ENCODE measurements around the gene MEGF10.
"Not testable (repeated sequence)": the region's sequence is repeated elsewhere in the genome, so short reads cannot be mapped to it uniquely, and the experiment has no call there.

Gene MEGF10

GRCh38 chr5:127307868-127308267 is 17.3 kb downstream of the MEGF10 start:
- TF ChIP-seq, protein P1, sequence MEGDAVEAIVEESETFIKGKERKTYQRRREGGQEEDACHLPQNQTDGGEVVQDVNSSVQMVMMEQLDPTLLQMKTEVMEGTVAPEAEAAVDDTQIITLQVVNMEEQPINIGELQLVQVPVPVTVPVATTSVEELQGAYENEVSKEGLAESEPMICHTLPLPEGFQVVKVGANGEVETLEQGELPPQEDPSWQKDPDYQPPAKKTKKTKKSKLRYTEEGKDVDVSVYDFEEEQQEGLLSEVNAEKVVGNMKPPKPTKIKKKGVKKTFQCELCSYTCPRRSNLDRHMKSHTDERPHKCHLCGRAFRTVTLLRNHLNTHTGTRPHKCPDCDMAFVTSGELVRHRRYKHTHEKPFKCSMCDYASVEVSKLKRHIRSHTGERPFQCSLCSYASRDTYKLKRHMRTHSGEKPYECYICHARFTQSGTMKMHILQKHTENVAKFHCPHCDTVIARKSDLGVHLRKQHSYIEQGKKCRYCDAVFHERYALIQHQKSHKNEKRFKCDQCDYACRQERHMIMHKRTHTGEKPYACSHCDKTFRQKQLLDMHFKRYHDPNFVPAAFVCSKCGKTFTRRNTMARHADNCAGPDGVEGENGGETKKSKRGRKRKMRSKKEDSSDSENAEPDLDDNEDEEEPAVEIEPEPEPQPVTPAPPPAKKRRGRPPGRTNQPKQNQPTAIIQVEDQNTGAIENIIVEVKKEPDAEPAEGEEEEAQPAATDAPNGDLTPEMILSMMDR (conservative IDR thresholded peaks at IDR 0.05; ENCODE audit: low read depth, low read length) = no peak
- DNase-seq (ENCODE audit: low read depth) = no peak
- no peak overlapping the region for H3K4me3 ChIP-seq (ENCODE audit: low read depth, low read length)

GRCh38 chr5:127308325-127308724 is 17.7 kb downstream of the MEGF10 start:
- not testable (repeated sequence) for H3K4me3 ChIP-seq (ENCODE audit: low read depth, low read length); DNase-seq (ENCODE audit: low read depth)

DNA sequence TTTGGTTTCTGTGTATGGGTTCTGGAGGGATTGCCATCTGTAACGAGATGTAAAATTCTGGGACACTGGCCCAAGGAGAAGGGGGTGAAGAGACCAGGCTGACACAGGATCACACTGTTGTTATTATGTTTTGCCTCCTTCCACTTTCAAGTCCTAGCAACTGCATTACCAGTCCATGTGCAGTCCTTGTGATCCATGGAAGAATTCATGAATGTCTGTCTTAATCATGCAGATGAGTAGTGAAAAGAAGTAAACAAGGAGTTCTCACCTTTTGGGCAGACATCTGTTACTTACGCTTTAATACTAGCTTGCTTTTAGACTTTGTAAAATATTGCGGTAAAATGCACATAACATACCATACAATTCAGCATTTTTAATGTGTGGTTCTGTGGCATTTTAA is 18.3 kb downstream of the MEGF10 start:
- no peak for DNase-seq (ENCODE audit: low read depth)
- no peak overlapping the region for H3K4me3 ChIP-seq (ENCODE audit: low read depth, low read length)
- TF ChIP-seq, protein P1 (conservative IDR thresholded peaks at IDR 0.05; ENCODE audit: low read depth, low read length) = no peak

- TF ChIP-seq, protein P1 (conservative IDR thresholded peaks at IDR 0.05; ENCODE audit: low read depth, low read length) = no peak
- peak; percentile 43 for DNase-seq (ENCODE audit: low read depth)
- no peak overlapping the region for H3K4me3 ChIP-seq (ENCODE audit: low read depth, low read length)
These were observed 20.8 kb downstream of the MEGF10 start for GRCh38 chr5:127311349-127311748.

- TF ChIP-seq, protein P1 (conservative IDR thresholded peaks at IDR 0.05; ENCODE audit: low read depth, low read length) = no peak
- no peak overlapping the region for H3K4me3 ChIP-seq (ENCODE audit: low read depth, low read length)
- no peak for DNase-seq (ENCODE audit: low read depth)
These were observed 21.4 kb downstream of the MEGF10 start for GRCh38 chr5:127311781-127312525.

DNA sequence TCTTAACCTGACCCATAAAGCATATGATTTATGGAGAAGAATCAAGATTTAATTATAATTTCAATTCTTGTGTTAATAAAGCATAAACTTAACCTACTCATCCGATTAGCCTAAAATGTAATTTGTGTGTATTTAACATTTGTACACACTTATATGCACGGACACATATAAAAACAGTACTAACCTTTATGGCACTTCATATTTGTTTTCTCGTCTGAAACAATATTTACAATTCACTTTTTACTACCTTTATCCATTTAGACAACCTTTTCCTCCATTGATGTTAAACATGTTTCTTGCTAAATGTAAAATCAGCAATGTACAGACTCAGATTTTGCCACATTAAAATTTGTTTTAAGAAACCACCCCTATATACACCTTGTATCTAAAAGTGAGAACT is 22.8 kb downstream of the MEGF10 start:
- TF ChIP-seq, protein P1 (conservative IDR thresholded peaks at IDR 0.05; ENCODE audit: low read depth, low read length) = no peak
- H3K4me3 ChIP-seq (ENCODE audit: low read depth, low read length) = no peak overlapping the region
- DNase-seq (ENCODE audit: low read depth) = no peak

DNA sequence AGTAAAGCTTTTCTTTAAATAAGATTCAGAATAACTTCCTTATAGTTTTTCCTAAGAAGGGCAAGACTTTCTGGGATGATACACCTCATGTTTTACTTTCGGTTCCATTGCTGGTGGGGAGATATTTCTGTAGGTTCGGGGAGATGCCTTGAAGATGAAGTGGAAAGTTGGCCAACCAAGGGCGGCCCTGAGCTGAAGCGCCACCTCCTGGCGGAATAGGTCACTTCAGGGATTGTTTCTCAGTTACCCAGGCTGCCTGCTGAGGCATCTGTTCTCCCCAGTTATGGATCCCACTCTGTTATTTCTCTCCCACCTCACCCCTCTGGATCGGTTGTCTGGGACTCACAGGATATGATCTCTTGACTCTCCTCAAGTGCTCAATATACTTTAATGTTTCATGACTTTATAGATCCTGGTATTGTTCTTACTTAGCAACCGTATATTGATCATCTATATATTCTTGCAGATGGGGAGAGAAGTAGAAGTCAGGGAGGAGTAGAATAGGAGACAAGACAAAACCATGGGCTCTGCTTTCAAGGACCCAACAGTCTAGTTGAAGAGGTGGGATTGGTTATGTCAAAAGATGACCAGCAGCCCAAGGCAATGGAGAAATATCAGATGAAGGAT is 23.4 kb downstream of the MEGF10 start:
- TF ChIP-seq, protein P1 (conservative IDR thresholded peaks at IDR 0.05; ENCODE audit: low read depth, low read length) = peak; percentile 89
- H3K4me3 ChIP-seq (ENCODE audit: low read depth, low read length) = no peak overlapping the region
- peak; percentile 70 for DNase-seq (ENCODE audit: low read depth)

All from choroid plexus epithelial cell (primary cell).